GM19025 (cell line): ENCODE measurements around the gene SLCO2B1.

Experiments
- ATAC-seq: cut with Tn5 transposase; IDR thresholded peaks from one replicate; pipeline ENCODE4 v1.9.1; 2021; ENCODE audit warnings: mild to moderate bottlenecking, low read depth, moderate library complexity; ENCODE audit not compliant: unreplicated experiment

The SLCO2B1 gene

DNA sequence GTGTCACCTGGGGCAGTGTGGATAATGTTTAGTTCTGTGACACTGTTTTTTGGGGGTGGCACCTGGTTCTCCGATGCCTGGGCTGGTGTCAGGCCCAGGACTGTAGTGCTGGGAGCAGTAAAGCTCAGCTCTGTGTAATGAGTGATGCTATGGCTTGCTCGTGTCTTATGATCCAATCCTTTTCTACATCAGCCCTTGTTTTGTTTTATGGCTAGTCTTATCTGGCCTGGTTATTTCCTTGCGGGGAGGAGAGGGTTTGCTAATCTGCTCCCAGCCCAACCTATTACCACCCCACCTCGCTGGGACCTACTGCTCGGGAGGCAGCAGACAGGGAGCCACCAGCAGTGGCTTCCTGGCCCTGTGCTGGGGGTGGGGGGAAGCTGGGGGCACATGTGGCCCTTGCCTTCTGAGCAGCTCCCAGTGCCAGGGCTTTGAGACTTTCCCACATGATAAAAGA lies 54.7 kb downstream of the SLCO2B1 start:
- ATAC-seq: no peak

DNA sequence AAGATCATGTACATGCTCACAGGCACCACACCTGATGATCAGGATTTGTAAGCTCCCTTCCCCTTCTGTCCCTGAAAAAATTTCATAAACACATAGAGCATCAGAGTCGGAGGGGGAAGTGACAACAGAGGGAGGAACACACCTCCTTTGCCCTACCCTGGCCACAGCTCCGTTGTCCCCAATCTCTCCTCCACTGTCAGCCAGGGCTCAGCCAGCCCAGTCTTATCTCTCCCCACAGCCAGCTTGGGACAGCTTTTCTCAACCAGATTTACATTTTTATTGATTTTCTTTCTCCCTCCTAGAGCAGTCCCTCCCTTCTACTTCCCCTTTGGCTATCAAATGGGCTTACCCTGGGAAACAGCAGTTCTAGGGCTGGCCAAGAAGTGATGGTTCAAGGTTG lies 57.5 kb downstream of the SLCO2B1 start:
- no peak for ATAC-seq

DNA sequence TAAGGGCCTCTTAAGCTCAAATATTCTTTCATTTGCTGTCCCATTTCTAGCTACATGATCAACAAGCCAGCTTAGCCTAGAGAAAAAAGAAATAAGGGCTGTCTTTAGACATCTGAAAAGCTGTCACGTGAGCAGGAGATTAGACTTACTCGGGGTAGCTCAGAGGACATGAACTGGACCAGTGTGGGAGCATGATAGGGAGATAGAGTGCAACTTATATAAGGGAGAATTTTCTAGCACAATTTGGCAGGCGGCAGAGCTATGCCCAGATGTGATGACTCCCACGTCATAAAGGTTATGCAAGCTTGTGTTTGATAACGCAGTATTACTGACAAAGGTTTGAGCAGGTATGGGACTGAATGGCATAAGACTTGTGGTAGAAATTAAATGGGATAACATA lies 61.5 kb downstream of the SLCO2B1 start:
- ATAC-seq: no peak

DNA sequence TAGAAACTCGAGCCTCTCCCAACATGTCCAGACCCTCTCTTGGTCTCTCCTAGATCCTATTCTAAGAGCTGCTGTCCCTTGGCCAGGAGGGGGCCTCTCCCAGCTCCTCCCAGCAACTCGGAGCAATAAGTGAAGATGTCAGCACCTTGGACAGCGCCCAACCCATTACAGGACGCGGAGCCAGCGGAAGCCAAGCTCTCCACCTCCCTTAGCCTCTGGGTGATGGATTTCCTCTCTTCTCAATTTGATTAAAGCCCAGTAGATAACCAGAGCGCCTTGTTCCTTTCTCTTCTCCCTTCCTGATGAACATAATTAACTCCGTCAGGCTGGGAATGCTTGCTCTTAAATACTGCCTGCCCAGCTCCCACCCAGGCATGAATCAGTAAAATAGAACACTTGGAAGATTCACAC lies 63.5 kb downstream of the SLCO2B1 start:
- ATAC-seq: no peak

DNA sequence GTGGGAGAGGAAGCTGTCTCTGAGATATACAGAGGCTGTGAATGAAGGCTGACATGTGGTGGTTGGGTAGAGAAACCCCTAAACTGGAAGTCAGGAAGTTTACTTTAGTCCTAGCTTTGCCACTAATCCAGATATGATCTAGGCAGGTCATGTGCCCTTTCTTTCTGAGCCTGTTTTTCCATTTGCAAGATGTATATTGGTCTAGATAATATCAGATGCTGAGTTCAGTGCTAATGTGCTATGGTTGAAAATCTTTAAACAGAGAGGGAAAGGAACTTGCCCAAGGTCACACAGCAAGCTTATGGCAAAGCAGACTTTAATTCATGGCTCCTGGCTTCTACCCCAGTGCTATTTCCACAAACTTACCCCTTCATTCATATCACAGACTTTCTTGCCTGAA lies 63.9 kb downstream of the SLCO2B1 start:
- no peak for ATAC-seq

DNA sequence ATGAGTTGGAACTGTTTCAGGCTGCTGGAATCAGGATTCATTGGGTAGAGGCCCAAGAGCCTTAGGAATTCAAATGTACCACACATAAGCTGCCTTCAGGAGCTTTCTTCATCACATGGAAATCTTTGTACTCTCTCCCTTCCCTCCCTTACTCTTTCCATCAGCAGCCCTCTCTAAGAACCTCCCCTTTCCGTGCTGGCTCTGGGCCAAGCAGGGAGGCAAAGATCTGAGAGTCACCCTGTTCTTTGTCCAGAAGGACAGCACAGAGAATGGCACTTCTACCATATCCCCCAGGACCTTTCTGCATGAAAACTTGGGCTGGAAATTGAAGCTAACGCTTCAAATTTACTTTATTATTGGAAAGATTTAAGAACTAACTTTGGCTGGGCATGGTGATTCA lies 69.0 kb downstream of the SLCO2B1 start:
- no peak for ATAC-seq

DNA sequence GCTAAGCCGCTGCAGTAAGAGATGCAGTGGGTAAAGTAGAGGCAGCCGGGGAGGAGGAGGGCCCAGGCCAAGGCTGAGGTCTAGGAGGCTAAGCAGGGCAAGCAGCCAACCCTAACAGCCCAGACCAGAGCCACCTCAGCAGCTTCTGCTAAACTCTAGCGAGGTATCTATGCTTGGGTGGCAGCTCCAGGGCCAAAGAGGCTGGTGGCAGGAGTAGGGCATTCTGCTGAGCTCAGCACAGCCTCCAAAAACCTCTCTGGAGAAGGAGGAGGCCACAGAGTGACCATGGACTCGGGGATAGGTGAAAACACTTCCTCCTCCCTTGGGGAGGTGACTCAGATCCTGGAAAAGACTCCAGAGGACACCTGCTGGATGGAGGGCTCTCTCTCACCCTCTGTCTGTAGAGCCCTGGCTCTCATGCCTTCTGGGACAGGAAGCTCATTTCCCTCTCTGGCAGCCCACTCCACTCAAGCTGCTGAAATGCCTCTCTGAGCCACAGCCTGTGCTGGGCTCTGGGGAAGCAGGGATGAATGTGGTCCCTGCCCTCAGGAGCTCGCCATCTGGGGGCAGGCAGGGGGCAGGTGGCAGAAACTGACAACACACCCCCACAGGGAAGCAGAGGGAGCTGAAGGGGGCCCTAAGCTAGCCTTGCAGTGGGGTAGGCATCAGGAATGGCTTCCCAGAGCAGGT lies 73.2 kb downstream of the SLCO2B1 start:
- no peak for ATAC-seq

DNA sequence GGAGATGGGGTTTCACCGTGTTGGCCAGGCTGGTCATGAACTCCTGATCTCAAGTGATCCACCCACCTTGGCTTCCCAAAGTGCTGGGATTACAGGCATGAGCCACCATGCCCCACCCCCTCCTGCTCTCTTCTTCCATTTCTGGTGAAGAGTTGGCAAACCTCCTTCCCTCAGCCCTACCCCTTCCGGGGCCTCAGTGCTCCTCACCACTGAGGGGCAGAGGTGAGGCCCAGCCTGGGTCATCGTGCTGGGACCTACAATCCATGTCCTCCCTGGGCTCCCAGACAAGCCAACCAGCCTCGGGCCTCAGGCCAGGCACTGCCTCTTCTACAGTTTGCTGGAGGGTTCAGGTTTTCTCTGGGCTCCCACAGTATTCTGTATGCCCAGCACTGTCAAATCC lies 74.9 kb downstream of the SLCO2B1 start:
- no peak for ATAC-seq

DNA sequence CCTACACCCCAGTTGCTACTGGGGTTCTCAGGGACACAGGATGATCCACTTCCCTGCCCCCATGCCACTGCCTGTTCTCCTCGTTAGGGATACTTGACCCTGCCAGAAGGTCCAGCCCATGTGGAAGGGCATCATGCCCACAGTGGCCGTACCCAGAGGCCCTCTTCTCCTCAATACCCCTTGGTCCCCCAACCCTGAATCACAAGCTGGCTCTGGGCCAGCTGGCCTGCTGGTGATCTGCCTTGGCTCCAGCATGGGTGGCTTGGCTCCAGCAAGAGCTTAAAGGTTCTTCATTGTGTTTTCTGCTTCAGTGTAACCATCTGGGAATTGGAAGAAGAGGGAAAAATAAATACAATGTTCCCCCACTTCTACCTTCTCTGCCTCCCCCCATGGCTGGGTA lies 78.6 kb downstream of the SLCO2B1 start:
- ATAC-seq: no peak

DNA sequence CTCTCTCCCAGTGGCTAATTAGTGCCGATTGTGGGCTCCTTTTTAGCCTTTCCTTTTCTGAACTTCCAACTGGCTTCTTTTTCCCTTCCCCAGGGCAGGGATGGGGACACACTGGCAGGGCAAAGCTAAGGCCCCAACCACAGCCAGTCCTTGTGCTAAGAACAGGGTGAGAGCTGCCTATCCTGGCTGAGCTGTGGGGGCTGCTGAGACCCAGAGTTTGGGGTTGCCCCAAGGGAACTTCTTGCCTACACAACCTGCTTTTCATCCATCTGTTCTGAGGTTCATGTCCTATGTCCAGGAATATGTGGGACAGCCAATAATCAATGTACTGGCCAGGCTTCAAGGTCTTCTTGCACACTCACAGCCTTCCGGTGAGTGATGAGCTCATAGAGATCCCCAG lies 79.7 kb downstream of the SLCO2B1 start:
- ATAC-seq: no peak

DNA sequence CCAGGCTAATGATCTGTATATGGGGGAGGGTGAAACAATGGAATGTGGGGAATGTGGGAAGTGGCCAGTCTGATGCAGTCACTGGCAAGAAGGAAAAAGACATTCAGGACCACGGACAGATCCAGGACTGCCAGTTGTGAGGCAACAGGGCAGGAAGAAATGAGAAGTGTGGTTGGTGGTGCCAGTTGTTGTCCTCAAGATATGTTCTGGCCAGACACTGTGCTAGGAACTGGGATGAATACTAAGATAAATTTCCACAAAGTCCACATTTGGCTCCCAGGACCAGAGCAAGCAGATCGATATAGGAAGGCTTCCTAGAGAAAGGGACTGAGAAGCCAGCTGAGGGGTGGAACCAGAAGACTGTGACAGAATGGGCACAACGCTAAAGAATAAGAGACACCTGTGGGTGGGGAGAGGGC lies 82.9 kb downstream of the SLCO2B1 start:
- no peak for ATAC-seq

DNA sequence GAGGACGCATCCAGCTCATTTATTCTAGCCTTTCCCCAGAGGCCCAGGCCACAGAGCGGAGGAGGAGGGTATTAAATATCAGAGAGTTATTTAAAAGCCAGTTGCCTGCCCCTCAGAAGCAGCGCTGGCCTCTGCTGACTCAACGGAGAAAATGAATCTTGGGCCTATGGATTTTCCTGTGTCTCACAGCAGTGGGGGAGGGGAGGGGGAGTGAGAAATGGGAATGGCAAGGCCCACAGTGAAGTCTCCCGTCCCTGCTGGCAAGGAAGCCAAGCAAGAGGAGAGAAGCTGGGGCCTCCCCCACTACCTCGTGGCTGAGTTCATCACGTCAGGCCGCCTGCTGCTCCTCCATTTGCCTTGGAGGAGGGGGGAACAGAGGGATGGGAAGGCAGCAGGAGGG lies 85.2 kb downstream of the SLCO2B1 start:
- no peak for ATAC-seq

DNA sequence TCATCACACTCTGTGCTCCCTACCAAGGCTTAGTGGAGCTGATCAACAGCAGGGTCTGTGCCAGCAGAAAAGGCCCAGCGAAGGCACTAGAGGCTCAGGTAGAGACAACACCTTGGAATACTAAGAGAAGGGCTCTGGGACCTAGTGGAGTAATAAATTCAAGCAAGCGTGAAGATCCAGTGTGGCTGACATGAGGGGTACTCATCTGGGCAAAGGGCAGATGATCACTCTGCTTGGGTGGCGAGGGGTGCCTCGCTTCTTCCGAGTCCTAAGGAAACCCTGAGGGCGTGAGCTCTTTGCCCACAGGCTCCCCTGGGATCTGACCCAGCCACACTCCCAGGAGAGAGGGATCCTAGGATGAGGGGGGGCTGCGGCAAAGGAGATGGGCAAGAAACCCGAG lies 86.1 kb downstream of the SLCO2B1 start:
- no peak for ATAC-seq

DNA sequence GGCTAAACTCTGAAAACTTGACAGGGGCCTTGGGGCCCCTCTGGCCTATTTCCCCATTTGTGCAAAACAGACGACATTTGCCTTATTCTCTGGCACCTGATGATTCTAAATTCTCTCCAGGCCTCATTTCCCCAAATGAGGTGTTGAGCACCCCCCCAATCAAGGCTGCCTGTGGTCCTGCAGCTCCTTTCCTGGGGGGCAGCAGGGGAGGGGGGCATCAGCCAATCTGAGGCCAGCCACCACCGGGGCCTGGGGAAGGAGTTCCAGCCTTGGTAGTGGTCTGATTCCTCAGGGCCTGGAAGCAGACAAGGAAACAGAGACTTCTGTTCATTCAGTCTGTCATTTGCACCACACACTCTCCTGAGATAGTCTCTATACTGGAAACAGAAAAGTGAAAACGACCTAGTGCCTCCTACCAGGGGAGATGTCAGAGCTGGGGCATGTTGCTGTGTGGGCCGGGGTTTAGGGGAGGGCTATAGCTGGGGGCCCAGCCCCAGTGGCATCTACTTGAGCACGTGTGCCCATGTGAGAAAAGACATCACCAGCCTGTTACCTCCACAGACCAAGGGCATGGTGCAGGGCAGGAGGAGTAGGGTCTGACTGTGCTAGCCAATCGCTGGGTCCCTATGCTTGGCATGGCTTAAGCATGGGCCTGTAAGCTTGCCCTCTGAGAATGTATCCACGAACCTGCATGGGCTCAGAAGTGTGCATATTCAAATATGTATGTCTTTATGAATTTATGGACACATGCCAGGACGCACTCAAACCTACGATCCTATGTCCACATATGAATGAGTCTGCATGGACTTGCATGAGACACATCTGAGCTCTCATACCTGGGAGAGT lies 87.9 kb downstream of the SLCO2B1 start:
- no peak for ATAC-seq

DNA sequence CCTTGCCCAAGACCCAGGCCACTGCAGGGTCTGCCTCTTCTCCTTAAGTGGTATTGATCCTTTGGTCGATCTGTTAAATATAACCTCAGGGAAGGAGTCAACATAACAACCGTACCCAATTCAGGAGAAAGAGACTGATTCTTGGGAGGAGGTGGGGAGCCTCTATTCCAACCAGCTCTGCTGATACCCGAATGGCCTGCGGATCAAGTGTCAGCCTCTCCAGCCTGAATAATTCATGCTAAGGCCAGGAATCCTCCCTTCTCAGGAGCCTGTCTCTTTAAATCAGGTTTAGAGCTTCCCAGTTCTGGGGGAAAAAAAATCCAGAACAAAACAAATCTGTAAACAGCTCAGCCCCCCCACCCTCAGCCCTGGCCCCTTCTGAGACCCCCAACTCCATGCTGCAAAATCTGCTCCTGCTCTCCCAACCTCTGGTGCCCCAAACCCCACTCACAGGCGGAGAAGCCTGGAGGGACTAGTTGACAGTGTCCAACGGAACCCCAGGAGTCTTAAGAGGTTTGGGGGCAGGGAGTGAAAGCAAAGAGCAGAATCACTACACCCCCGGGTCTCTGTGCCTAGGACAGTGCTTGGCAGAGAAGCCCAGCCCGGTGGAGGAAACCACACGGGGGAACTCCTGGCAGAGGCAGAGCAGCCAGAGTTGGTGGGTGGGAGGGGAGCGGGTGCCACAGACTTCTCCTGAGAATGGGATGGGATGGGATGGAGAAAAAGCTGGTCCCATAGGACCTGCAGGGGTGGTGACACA lies 88.8 kb downstream of the SLCO2B1 start:
- ATAC-seq: no peak

DNA sequence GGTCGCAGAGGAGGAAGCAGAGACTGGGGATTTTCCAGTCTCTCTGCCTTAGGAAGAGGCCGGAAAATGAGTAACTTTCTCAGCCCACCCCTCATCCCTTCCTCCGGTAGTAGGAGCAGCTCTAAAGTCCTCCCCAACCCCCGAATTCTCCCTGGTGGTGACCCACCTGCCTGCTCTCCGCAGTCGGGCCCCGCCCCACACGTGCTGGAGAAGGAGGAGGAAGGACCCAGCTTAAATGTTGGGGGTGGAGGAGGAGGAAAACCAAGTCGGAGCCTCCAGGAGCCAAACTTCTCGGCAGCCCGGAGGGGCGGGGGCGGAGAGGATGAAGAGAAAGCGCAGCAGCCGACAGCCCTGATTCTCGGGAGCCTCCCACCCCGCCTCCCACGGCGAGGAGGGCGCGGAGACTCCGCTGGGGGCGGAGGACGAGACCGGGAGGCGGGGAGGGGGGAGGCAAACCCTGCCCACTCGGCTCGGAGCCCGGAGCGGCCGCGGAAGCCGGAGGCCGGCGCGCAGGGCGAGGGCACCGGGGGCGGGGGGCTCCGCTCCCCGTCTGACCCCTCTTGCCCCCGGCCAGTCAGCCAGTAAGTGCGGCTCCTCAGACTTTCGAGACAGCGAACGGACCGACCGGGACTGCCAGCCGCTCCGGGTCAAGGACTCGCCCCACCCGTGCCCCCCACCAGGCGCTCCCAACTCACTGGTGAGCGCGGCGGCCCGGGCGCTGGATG lies 89.6 kb downstream of the SLCO2B1 start, which contains the start of gene TPBGL:
TPBGL (plus strand) TSS at position 464 of the 725 bp plus-strand sequence. CDS start 276 bp downstream, outside the sequence.
- ATAC-seq: no peak

DNA sequence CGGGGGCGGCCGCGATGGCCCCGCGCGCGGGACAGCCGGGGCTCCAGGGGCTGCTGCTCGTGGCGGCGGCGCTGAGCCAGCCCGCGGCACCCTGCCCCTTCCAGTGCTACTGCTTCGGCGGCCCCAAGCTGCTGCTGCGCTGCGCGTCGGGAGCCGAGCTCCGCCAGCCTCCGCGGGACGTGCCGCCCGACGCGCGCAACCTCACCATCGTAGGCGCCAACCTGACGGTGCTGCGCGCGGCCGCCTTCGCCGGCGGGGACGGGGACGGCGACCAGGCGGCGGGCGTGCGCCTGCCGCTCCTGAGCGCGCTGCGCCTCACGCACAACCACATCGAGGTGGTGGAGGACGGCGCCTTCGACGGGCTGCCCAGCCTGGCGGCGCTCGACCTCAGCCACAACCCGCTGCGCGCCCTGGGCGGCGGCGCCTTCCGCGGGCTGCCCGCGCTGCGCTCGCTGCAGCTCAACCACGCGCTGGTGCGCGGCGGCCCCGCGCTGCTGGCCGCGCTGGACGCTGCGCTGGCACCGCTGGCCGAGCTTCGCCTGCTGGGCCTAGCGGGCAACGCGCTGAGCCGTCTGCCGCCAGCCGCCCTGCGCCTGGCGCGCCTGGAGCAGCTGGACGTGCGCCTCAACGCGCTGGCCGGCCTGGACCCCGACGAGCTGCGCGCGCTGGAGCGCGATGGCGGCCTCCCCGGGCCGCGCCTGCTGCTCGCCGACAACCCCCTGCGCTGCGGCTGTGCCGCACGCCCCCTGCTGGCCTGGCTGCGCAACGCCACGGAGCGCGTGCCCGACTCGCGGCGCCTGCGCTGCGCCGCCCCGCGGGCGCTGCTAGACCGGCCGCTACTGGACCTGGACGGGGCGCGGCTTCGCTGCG lies 90.4 kb downstream of the SLCO2B1 start:
- peak; percentile 85 for ATAC-seq

DNA sequence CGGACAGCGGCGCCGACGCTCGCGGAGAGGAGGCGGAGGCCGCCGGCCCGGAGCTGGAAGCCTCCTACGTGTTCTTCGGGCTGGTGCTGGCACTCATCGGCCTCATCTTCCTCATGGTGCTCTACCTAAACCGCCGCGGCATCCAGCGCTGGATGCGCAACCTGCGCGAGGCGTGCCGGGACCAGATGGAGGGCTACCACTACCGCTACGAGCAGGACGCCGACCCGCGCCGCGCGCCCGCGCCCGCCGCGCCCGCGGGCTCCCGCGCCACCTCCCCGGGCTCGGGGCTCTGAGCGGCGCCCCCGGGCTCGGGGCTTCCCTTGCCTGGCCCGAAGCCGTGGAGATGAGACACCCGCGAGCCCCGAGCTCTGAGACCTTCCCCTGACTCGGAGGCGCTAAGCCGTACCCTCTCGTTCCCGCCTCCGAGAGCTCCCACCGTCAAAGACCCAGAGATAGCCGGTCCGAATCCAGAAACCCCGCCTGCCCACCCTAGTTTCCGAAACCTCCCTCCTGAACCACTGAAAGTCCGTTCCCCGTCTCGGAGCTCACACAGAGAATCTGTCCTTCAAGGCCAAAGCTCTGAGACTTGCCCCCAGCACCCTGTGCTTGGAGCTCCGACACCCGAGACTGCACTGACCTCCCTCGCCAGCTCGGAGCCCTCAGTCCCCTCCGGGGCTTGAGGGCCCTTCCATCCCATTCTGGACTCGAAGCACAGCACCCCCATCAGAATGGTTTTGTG lies 91.2 kb downstream of the SLCO2B1 start:
- no peak for ATAC-seq
